Measurements from ENCODE around the gene CFTR. TPM values are rescaled to one million over a fixed set of nuclear protein-coding genes. Genes with fewer than 3 reads are reported as not detected.

CFTR gene
- polyA plus RNA-seq, 1 donor (not counting 4 experiments of a cell fraction or from before 2014, with no cell fraction given) = not detected

- Histone ChIP-seq H3K36me3 (ENCODE audit: control insufficient read depth in 2 of 2, extremely low read depth in 1 of 2, insufficient read depth in 2 of 2, low read length in 2 of 2) (no peaks in the 10 kb centered on the region), H3K4me2 (ENCODE audit: control insufficient read depth, extremely low read depth, insufficient read depth, low read depth, low read length) (no peak overlapping the region), H3K4me3 (ENCODE audit: control insufficient read depth in 2 of 3, extremely low read depth in 1 of 3, insufficient read depth in 2 of 3, low read depth in 1 of 3, low read length in 3 of 3) (no peak overlapping the region), H3K9ac (ENCODE audit: control insufficient read depth, extremely low read depth, insufficient read depth, low read length) (no peak overlapping the region), H3K27ac (ENCODE audit: control insufficient read depth, insufficient read depth, low read length) (no peak overlapping the region), H3K9me1 (ENCODE audit: control insufficient read depth, extremely low read depth, insufficient read depth, low read length) (no peaks in the 10 kb centered on the region), H3K9me3 (ENCODE audit: control insufficient read depth, low read depth, low read length) (no peaks in the 10 kb centered on the region), H4K20me1 (ENCODE audit: control insufficient read depth, extremely low read depth, insufficient read depth, low read length) (no peaks in the 10 kb centered on the region), H2AFZ (ENCODE audit: control insufficient read depth, low read length) (no peak overlapping the region), H3K27me3 (ENCODE audit: control insufficient read depth, extremely low read depth, insufficient read depth, low read length) (no peaks in the 10 kb centered on the region), H3K4me1 (ENCODE audit: control insufficient read depth, extremely low read depth, insufficient read depth, low read length) (no peaks in the 10 kb centered on the region), H3K79me2 (ENCODE audit: control insufficient read depth, insufficient read depth, low read length) (no peaks in the 10 kb centered on the region)
- TF ChIP-seq EZH2 (IDR thresholded peaks at IDR 0.05; ENCODE audit: low read length) (no peak), CTCF (optimal IDR thresholded peaks at IDR 0.05 in 1 of 3, IDR thresholded peaks at IDR 0.05 in 1 of 3, conservative IDR thresholded peaks at IDR 0.05 in 1 of 3; ENCODE audit: extremely low read depth in 1 of 3, insufficient read depth in 2 of 3, low read length in 3 of 3) (no peak)
- no peak for DNase-seq (ENCODE audit: low read depth, low spot score)
- no peak for FAIRE-seq
- dilution Hi-C loops (cut with MboI; ENCODE audit: extremely low pct_ligation_motif_present, low sequenced_read_pairs) = no loop called here
Measured at GRCh38 chr7:117562759-117563158, 82.9 kb downstream of the CFTR start.

- dilution Hi-C loops (cut with MboI; ENCODE audit: extremely low pct_ligation_motif_present, low sequenced_read_pairs) = no loop called here
- no peak overlapping the region for H3K4me3 ChIP-seq (ENCODE audit: control insufficient read depth in 2 of 3, extremely low read depth in 1 of 3, insufficient read depth in 2 of 3, low read depth in 1 of 3, low read length in 3 of 3)
- H4K20me1 ChIP-seq (ENCODE audit: control insufficient read depth, extremely low read depth, insufficient read depth, low read length) = no peaks in the 10 kb centered on the region
- H3K36me3 ChIP-seq (ENCODE audit: control insufficient read depth in 2 of 2, extremely low read depth in 1 of 2, insufficient read depth in 2 of 2, low read length in 2 of 2) = no peaks in the 10 kb centered on the region
- no peaks in the 10 kb centered on the region for H3K79me2 ChIP-seq (ENCODE audit: control insufficient read depth, insufficient read depth, low read length)
- H3K9me1 ChIP-seq (ENCODE audit: control insufficient read depth, extremely low read depth, insufficient read depth, low read length) = no peaks in the 10 kb centered on the region
- H2AFZ ChIP-seq (ENCODE audit: control insufficient read depth, low read length) = no peak overlapping the region
- DNase-seq (ENCODE audit: low read depth, low spot score) (no peak), FAIRE-seq (no peak)
- no peak overlapping the region for H3K27ac ChIP-seq (ENCODE audit: control insufficient read depth, insufficient read depth, low read length)
- H3K9ac ChIP-seq (ENCODE audit: control insufficient read depth, extremely low read depth, insufficient read depth, low read length) = no peak overlapping the region
- no peaks in the 10 kb centered on the region for H3K27me3 ChIP-seq (ENCODE audit: control insufficient read depth, extremely low read depth, insufficient read depth, low read length)
- TF ChIP-seq CTCF (optimal IDR thresholded peaks at IDR 0.05 in 1 of 3, IDR thresholded peaks at IDR 0.05 in 1 of 3, conservative IDR thresholded peaks at IDR 0.05 in 1 of 3; ENCODE audit: extremely low read depth in 1 of 3, insufficient read depth in 2 of 3, low read length in 3 of 3) (no peak), EZH2 (IDR thresholded peaks at IDR 0.05; ENCODE audit: low read length) (no peak)
- H3K4me1 ChIP-seq (ENCODE audit: control insufficient read depth, extremely low read depth, insufficient read depth, low read length) = no peaks in the 10 kb centered on the region
- no peaks in the 10 kb centered on the region for H3K9me3 ChIP-seq (ENCODE audit: control insufficient read depth, low read depth, low read length)
- H3K4me2 ChIP-seq (ENCODE audit: control insufficient read depth, extremely low read depth, insufficient read depth, low read depth, low read length) = no peak overlapping the region
Measured at GRCh38 chr7:117564080-117564479, 84.3 kb downstream of the CFTR start.

All from keratinocyte (primary cell).